Testis (tissue), 3 donors: Measurements from ENCODE around the gene ST3GAL2. TPM values are rescaled to one million over a fixed set of nuclear protein-coding genes. Genes with fewer than 3 reads are reported as not detected.

Experiments used
- DNase-seq: peaks from one replicate; pipeline ENCODE4 v3.0.0-alpha.2; 2019
- H3K27ac ChIP-seq, 2 donors: fragments of 200-600 bp; sonication (generic); one replicate each; pipeline ENCODE4 v1.5.1; 2019
- H3K27me3 ChIP-seq: fragments of 200-600 bp; sonication (generic); one replicate; pipeline ENCODE4 v1.5.1; 2019
- H3K36me3 ChIP-seq: fragments of 200-600 bp; sonication (generic); one replicate; pipeline ENCODE4 v1.5.1; 2017; ENCODE audit warnings: low read depth; ENCODE audit errors: missing control alignments
- H3K4me1 ChIP-seq: fragments of 200-600 bp; sonication (generic); one replicate; pipeline ENCODE4 v1.5.1; 2019
- H3K4me3 ChIP-seq, 2 donors: fragments of 200-600 bp; sonication (generic); one replicate each; pipeline ENCODE4 v1.5.1; 2017 to 2019
- H3K9me3 ChIP-seq: fragments of 200-600 bp; sonication (generic); one replicate; pipeline ENCODE4 v1.5.1; 2017
- POLR2A ChIP-seq: fragments of 450-650 bp; IDR thresholded peaks from one replicate; pipeline ENCODE4 v1.6.1; 2017; ENCODE audit warnings: antibody characterized with exemption, mild to moderate bottlenecking, moderate library complexity
- WGBS, 2 donors: methylation state at CpG; one replicate each; pipeline ENCODE4 v1.1.5; 2018; 5-methylcytosine and 5-hydroxymethylcytosine counted together
- intact Hi-C: fragments of 100-400 bp; cut with DNase I; formaldehyde crosslinking; loops from one replicate; pipeline ENCODE4 v1.15.1; 2023; ENCODE audit warnings: low total_unique reads
- polyA plus RNA-seq: library from polyadenylated mRNA; stranded (reverse); fragments of 350-450 nt; fragmentation: Illumina TruSeq; extraction: RNeasy Lipid Tissue Mini Kit (QIAGEN cat#74804); gene quantifications from one replicate; pipeline ENCODE4 v1.2.3, GENCODE V29; 2014; ENCODE audit warnings: low read depth, low replicate concordance; ENCODE audit not compliant: insufficient read depth
- total RNA-seq, 2 donors: library from RNA; depleted of rRNA; stranded (reverse); fragments of >200 nt; gene quantifications; one replicate each; pipeline ENCODE4 v1.2.3, GENCODE V29; 2016
- TF ChIP-seq, protein P1 (sequence below), 3 experiments: fragments of 450-650 bp in 2 of 3; fragments of 200-600 bp in 1 of 3; sonication (generic) in 1 of 3; IDR thresholded peaks; one replicate each; pipeline ENCODE4 v1.5.1; 2016 to 2019; ENCODE audit warnings: antibody characterized with exemption in 3 of 3, mild to moderate bottlenecking in 2 of 3, moderate library complexity in 1 of 3

ST3GAL2 gene
- total and polyA plus RNA-seq, 3 donors from 2014 or later: 20.2 to 46.2 (median 32.5) TPM

DNA sequence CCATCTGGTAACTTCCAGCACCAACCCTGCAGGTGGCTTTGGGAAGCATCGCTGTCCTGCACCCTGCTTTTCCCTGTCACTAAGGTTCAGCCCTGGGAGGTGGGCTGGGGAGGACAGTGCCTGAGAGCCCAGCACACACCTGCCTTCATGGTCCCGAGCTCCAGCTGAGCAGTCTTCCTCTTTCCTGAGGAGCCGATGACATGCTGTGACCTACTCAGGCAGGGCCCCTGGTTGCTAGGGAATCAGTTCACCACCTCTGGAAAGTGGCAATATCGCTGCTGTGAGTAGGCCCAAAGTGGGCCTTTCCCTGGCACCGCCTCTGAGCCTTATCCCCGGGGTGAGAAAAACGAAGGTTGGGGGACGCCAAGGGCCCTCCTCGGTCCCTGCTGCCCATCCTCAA lies 17.9 kb downstream of the ST3GAL2 start:
- WGBS, 2 donors: 79 to 88% methylated on average over 6 to 9 of the region's 9 CpGs
- no peak for TF ChIP-seq POLR2A
- TF ChIP-seq, protein P1, sequence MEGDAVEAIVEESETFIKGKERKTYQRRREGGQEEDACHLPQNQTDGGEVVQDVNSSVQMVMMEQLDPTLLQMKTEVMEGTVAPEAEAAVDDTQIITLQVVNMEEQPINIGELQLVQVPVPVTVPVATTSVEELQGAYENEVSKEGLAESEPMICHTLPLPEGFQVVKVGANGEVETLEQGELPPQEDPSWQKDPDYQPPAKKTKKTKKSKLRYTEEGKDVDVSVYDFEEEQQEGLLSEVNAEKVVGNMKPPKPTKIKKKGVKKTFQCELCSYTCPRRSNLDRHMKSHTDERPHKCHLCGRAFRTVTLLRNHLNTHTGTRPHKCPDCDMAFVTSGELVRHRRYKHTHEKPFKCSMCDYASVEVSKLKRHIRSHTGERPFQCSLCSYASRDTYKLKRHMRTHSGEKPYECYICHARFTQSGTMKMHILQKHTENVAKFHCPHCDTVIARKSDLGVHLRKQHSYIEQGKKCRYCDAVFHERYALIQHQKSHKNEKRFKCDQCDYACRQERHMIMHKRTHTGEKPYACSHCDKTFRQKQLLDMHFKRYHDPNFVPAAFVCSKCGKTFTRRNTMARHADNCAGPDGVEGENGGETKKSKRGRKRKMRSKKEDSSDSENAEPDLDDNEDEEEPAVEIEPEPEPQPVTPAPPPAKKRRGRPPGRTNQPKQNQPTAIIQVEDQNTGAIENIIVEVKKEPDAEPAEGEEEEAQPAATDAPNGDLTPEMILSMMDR (IDR thresholded peaks at IDR 0.05): no peak
- peaks cover 31% of the 10 kb centered on the region for H3K4me1 ChIP-seq

DNA sequence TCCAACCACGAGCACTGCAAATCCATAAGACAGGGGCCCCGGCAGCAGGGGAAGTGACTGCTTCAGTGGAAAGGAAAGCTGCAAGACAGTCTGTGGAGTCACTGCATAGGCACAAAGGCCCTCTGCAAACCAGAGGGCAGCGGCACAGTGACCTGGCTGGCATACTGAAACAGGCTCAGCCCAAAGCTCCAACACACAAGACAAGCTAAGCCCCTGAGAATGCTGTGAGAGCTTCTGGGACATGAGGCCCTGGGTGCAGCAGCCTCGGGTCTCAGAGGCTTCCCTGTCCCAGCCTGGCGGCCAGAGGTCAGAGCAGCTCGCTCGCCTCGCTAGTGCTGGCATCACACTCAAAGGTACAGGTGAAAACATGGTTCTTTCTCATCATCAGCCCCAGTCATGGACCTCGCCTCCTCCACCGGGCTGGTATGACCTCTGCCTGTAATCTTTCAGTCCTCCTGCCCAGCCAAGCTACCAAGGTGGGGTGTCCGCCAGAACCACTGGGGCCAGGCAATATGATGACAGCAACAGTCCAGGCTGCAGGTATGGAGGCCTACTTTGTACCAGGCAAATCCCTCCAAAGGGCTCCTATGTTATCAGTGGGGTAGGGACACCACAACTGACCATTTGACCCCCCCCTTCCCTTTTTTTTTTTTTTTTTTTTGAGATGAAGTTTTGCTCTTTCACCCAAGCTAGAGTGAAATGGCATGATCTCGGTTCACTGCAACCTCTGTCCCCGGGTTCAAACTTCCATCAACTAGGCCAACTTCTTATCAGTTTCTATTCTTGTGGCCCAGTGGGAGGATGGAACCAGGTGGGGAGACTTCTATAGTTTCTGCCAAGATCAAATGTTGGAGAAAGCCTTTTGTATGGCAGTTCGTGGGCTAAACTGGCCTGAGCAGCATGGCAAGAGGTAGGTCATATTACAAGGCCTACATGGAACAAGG lies 19.2 kb downstream of the ST3GAL2 start:
- TF ChIP-seq, protein P1 (IDR thresholded peaks at IDR 0.05): no peak
- TF ChIP-seq POLR2A: no peak
- H3K36me3 ChIP-seq: no peaks in the 10 kb centered on the region
- no peak for DNase-seq
- 74 to 88% methylated on average over 14 of the region's 14 CpGs for WGBS, 2 donors
- intact Hi-C loops: no loop called here
- no peak overlapping the region for H3K27ac ChIP-seq
- no peaks in the 10 kb centered on the region for H3K27me3 ChIP-seq
- no peak overlapping the region for H3K4me3 ChIP-seq
- H3K4me1 ChIP-seq: peaks cover 31% of the 10 kb centered on the region
- H3K9me3 ChIP-seq: no peaks in the 10 kb centered on the region

More for the DNA sequence above, 17.9 kb downstream of the ST3GAL2 start:
- Histone ChIP-seq H3K27ac (no peak overlapping the region), H3K27me3 (no peaks in the 10 kb centered on the region), H3K36me3 (no peaks in the 10 kb centered on the region), H3K9me3 (no peaks in the 10 kb centered on the region), H3K4me3 (no peak overlapping the region)
- DNase-seq: no peak
- intact Hi-C loops: no loop called here

DNA sequence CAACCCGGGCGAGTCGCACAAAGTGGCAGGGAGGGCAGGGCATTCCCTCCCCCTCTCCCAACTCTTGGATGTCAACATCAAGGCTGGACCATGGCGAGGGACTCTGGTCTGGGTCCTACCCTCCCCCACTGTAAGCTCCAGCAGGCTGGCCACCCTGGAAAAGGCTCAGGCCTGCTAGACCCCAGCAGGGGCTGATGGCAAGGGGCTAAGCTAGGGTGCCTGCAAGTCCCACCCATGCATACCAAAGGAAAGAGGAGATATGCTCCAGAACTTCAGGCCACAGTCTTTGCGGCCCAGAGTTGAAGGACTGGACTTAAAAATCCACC lies 19.9 kb downstream of the ST3GAL2 start:
- H3K27me3 ChIP-seq: no peaks in the 10 kb centered on the region
- intact Hi-C loops: no loop called here
- no peaks in the 10 kb centered on the region for H3K9me3 ChIP-seq
- DNase-seq: no peak
- H3K27ac ChIP-seq: no peak overlapping the region
- TF ChIP-seq, protein P1 (IDR thresholded peaks at IDR 0.05): no peak
- TF ChIP-seq POLR2A: no peak
- H3K36me3 ChIP-seq: no peaks in the 10 kb centered on the region
- H3K4me1 ChIP-seq: peaks cover 31% of the 10 kb centered on the region
- no peak overlapping the region for H3K4me3 ChIP-seq
- 73 to 80% methylated on average over 1 to 5 of the region's 5 CpGs for WGBS, 2 donors

DNA sequence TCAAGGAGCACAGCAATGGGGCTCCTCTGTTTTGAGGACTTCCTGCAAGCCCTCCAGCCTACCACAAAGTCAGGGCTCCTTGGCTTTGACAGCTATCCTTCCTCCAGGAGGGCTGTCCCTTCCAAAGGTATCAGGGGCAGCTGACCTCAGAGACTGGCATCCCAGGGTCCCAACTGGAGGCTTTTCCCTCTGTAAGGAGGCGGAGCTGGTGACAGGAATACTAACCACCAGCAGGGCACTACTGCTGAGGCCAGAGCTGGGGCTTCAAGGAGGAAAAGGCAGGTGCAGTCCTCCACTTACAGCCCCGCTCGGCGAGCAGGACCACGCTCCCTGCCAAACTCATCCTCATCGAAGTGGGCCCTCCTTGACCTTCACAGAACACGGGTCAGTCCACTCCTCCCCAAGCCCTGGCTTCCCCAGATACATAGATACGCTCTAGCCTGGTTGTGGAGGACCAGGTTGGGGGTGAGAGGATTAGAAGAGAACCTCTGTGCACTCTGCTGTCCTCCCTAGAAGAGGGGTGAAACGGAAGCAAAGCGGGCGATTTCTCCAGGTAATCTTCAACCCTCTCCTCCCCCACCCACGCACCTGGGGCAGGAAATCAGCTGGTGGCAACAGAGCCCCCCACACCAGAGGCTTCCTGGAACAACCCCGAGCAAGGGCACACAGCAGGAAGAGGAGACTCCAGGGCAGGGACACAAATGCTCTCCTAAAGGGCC lies 20.5 kb downstream of the ST3GAL2 start:
- no peak for DNase-seq
- Histone ChIP-seq H3K4me3 (no peak overlapping the region), H3K9me3 (no peaks in the 10 kb centered on the region), H3K36me3 (no peaks in the 10 kb centered on the region), H3K27ac (no peak overlapping the region), H3K4me1 (peaks cover 31% of the 10 kb centered on the region), H3K27me3 (no peaks in the 10 kb centered on the region)
- TF ChIP-seq, protein P1 (IDR thresholded peaks at IDR 0.05): no peak
- TF ChIP-seq POLR2A: no peak
- 63 to 87% methylated on average over 6 to 13 of the region's 13 CpGs for WGBS, 2 donors
- intact Hi-C loops: no loop called here
